Stimulated activated CD8-positive, alpha-beta memory T cell treated with anti-CD3 and anti-CD28 coated beads, Interleukin-4, amount 100 ng/mL, for 48 hours (primary cell): Measurements from ENCODE around the gene SLC66A2.
"Not testable (repeated sequence)": the region's sequence is repeated elsewhere in the genome, so short reads cannot be mapped to it uniquely, and the experiment has no call there.

Source experiments
- DNase-seq: peaks from one replicate; pipeline ENCODE4 v3.0.0-alpha.2; 2020

Gene SLC66A2

DNA sequence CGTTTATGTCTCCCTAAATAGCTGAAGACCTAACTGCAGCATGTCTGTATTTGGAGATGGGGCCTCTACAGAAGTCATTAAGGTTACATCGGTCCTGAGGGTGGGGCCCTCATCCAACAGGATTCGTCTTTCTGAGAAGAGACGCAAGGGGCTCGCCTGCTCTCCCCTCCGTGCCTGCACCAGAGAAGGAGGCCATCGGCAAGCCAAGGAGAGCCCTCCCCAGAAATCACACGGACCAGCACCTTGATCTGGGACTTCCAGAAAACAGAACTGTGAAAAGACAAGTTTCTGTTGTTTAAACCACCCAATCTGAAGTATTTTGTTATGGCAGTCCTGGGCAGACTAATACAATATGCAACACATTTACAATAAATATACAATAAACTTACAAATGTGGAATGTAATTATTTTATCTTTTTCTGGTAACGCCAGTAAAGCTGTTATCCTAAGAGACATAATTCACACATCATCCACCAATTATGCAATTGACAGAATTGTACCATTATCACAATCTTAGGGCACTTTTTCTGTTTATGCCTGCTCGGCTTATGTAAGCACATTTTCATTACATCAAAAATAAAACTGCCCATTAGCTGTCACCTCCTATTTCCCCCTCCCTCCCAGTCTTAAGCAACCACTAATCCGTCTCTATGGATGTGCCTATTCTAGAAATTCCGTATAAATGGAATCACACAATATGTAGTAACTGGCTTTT lies 19.1 kb upstream of the SLC66A2 start:
- no peak for DNase-seq

- no peak for DNase-seq
These were observed 13.9 kb upstream of the SLC66A2 start for GRCh38 chr18:79965119-79965902.

DNA sequence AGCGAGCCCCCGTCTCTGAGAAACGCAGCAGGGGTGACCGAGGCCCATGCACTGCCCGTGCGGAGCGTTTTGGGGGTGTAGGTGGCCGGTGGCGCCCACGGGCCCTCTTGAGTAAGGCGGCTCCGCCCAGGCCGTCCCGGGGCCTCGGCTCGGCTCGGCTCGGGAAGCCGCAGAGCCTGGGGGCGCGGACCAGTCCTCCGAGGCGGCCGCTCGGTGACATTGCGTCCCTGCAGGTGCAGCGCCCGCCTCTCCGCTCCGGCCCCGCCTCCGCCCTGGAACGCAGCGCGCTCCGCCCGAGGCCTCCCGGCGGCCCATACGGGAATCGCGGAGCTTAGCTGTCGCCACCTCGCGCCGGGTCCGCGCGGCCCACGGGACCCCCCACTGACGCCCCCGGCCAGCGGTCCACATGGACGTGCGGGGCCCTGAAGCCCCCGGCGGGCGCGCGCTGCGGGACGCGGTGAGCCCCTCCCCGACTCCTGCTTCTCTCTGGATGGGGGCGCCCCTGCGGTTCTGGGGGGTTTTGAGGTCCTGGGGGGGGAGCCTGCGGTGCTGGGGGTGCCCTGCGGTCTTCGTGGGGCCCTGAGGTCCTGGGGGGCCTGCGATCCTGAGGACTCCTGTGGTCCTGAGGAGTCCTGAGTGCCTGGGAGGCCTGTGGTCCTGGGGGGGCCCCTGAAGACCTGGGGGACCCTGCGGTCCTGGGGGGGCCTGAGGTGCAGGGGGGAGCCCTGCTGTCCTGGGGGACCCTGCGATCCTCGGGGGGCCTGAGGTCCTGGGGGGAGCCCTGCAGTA lies 13.1 kb upstream of the SLC66A2 start, which contains the start of gene HSBP1L1:
Gene HSBP1L1, plus strand, starts transcription at position 314 of the 789 bp plus-strand sequence. Its CDS starts 93 bp downstream, at position 407.
- DNase-seq: peak; percentile 76

DNA sequence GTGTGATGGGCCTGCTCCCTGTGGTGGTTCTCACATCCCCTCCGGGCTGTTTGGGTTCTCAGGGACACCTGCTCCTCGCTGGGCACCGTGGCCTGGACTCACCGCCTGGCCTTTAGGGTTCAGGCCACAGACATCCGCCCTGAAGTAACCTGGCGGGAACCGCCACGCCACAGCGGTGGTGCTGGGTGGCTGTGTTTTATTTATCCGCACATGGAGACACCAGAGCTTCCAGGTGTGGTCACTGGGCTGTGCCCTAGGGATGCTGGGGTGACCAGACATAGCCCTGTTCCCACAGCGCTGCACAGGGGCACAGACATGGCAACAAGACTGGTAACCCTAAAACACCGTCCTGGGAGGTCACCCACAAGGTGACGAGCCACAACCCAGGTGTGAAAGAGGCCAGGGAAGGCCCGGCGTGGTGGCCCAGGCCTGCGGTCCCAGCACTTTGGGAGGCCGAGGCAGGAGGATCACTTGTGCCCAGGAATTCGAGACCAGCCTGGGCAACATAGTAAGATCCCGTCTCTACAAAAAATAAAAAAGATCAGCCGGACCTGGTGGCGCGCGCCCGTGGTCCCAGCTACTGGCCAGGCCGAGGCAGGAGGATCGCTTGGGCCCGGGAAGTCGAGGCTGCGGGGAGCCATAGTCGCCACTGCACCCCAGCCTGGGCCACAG lies 12.3 kb upstream of the SLC66A2 start:
- no peak for DNase-seq

GRCh38 chr18:79962835-79963657 lies 11.6 kb upstream of the SLC66A2 start:
- DNase-seq: peak; percentile 78

DNA sequence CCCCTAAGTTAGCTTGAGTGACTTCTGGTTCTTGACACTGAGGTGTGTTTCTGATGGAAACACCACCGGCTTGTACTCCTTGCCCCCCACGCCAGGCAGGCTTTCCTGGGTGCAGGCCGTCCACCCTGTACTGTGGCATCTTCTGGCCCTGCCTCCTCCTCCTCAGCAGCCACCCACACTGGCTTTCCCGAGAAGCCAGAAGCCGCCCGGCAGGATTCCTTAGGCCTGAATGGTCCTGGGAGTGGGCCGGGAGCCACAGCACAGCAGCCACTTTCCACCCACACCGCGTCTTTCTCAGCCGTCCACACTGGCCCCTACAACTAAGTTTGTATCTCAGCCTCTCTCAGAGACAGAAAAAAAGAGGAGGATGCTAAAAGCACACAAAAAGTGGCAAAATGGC lies 10.9 kb upstream of the SLC66A2 start:
- DNase-seq: no peak

GRCh38 chr18:79961527-79962291 lies 10.3 kb upstream of the SLC66A2 start:
- no peak for DNase-seq

DNA sequence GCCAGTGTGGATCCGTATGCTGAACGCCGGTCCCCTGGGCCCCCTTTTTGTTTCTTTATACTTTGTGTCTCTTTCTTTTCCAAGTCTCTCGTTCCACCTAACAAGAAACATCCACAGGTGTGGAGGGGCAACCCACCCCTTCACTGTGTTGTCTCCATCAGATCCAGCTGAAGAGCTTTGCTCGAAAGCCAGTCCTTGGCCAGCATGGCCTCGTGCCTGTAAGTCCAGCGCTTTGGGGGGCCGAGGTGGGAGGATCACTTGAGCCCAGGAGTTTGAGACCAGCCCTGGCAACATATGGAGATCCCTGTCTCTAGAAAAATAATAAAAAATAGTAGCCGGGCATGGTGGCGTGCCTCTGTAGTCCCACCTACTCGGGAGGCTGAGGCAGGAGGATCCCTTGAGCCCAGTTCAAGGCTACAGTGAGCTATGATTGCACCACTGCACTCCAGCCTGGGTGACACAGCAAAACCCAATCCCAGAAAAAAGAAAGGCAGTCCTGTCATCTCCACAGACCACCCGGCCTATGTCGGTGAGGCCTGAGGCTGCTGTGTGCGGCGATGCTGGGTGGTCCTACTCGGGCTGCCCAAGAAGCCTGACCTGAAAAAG lies 9.6 kb upstream of the SLC66A2 start:
- DNase-seq: no peak

- DNase-seq: not testable (repeated sequence)
These were observed 8.8 kb upstream of the SLC66A2 start for GRCh38 chr18:79960161-79960801.

DNA sequence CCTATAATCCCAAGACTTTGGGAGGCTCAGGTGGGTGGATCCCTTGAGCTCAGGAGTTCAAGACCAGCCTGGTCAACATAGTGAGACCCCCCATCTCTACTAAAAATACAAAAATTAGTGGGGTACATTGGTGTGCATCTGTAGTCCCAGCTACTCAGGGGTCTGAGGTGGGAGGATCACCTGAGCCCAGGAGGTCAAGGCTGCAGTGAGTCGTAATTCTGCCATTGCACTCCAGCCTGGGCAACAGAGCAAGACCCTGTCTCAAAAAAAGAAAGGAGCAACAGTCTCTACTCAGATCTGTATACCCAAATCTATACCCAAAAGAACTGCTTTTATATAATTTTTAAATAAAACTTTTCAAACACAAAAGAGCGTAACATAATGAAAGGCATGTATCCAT lies 7.5 kb upstream of the SLC66A2 start:
- no peak for DNase-seq

DNA sequence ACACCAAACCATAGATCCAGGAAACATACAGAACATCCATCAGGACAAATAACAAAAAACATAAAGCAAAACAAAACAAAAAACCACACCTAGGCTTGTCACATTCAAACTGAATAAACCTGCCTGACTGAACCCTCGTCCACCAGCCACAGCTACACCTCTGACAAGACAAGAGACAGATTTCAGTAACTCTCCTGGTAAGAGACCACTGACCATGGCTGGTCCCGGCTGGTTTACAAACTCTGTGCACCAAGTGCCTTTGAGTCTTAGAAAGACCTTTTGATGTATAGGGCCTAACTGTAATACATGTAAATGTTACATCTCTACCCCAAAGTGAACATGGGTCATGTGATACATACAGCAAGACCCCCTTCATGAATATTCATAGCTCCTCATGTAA lies 4.8 kb upstream of the SLC66A2 start:
- no peak for DNase-seq

GRCh38 chr18:79955302-79956075 lies 4.0 kb upstream of the SLC66A2 start:
- DNase-seq: no peak

DNA sequence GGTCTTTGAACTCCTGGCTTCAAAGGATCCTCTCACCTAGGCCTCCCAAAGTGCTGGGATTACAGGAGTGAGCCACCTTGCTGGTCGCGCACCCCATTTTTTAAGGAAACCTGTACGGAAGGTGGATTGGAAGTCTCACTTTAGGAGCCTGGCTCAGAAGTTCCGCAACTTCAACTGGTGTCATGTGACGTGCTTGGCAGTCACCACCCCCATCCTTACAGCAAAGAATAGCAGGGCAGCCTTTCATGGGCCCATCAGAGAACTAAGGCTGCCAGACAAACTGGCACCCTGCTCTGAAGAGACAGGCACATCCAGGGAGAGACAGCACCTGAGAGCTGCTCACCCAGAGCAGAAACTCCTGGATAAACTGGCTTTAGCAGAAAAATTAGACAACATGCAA lies 3.3 kb upstream of the SLC66A2 start:
- no peak for DNase-seq

DNA sequence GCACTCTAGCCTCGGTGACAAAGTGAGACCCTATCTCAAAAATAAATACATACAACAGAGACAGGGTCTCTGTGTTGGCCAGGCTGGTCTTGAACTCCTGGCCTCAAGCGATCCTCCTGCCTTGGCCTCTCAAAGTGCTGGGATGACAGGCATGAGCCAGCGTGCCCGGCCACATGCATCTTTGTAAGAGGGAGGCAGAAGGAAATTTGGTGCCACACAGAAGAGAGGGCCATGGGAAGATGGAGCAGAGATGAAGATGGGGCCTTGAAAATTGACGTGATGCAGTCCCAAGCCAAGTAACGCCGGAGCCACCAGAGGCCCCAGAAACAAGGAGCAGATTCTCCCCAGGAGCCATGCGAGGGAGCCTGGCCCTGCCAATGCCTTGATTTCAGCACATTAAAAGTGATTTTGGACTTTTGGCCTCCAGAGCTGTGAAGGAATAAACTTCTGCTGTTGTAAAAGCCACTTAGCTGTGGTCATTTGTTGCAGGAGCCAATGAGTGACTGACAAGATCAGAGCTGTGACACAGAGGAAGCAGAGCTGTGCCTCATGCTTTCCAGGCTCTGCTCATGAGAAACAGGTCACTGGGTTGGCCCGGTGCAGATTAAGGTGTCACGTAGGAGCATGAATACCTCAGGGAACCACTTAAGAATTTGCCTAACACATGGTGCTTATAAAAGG lies 2.7 kb upstream of the SLC66A2 start:
- peak; percentile 41 for DNase-seq

DNA sequence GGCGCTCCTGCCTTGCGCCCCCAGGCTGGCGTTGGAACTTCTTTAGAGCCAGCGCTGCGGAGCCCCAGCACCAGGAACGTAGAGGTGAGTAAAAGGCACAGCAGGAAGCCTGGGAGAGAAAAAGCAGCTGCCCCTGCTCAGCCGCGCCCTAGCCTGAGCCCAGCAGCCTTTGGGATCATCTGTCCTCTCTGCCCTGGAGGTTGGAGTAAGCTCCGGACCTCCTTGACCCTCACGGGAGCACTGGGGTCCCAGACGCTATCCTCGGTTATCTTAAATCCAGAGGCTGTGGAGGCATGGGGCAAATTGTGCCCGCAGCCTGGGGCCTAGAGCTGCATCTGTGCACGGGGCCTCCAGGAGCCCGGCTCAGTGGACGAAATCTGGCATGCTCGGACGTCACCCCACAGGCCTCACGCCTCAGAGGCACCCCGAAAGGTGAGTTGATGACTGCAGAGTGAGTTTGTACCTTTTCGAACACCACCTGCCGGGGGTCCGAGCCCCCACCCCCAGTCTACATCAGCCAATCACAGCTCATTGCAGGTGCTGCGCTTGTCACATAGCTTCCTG lies 1.6 kb upstream of the SLC66A2 start:
- DNase-seq: peak; percentile 22

- peak; percentile 16 for DNase-seq
These were observed 1.1 kb upstream of the SLC66A2 start for GRCh38 chr18:79952456-79952995.

- no peak for DNase-seq
These were observed 725 bp downstream of the SLC66A2 start for GRCh38 chr18:79950515-79951341.
